HepG2 (cell line): ENCODE results near the gene CCDC33. TPM values are rescaled to one million over a fixed set of nuclear protein-coding genes. Genes with fewer than 3 reads are reported as not detected.

Experiments
- ATAC-seq: fragments of 200-7000 bp; cut with Tn5 transposase; 3 replicates; pipeline ENCODE4 v1.9.1; 2020; ENCODE audit warnings: mild to moderate bottlenecking, moderate library complexity
- BruUV-seq: library from RNA; stranded (reverse); fragments of 400-500 nt; replicated peaks from 2 replicates; lab custom pipeline; 2021; lab: Mats Ljungman, UMichigan
- CTCF ChIA-PET: fragments of 300-600 bp; formaldehyde crosslinking; extraction: SDS; loops from one replicate; lab custom pipeline; 2021; ENCODE audit warnings: low total read pairs, inconsistent platforms, low intra/inter-chr PET ratio; lab: Yijun Ruan, JAX
- POLR2A ChIA-PET: fragments of 350-600 bp; sonication (Branson Sonifier 250); formaldehyde crosslinking; loops from one replicate; lab custom pipeline; 2020; ENCODE audit warnings: antibody characterized with exemption, inconsistent platforms; lab: Yijun Ruan, JAX
- DNase-seq: peaks from one replicate; pipeline ENCODE4 v3.0.0-alpha.2; 2015; ENCODE audit warnings: low spot score
- FAIRE-seq: peaks from 3 replicates; lab custom pipeline; 2011; peaks lifted over from hg19 to GRCh38; lab: Jason Lieb, UNC
- H2AFZ ChIP-seq: one replicate; pipeline ENCODE4 v1.6.1; 2011; ENCODE audit warnings: low read length, inconsistent platforms
- H3K27ac ChIP-seq: fragments of 300-600 bp; 3 replicates; pipeline ENCODE4 v1.8.0; 2011; ENCODE audit warnings: mixed run types, mild to moderate bottlenecking, mixed read lengths, low read length, inconsistent platforms; ENCODE audit not compliant: insufficient read depth; ENCODE audit errors: extremely low read length
- H3K27me3 ChIP-seq, 2 experiments: fragments of 200-600 bp in 1 of 2; 2 replicates in 1 of 2; 3 replicates in 1 of 2; pipeline versions ENCODE4 v1.6.0 to v1.8.0; 2011; ENCODE audit warnings: low read length in 2 of 2, mild to moderate bottlenecking in 2 of 2, moderate library complexity in 2 of 2, inconsistent platforms in 1 of 2; ENCODE audit not compliant: insufficient read depth in 2 of 2, control insufficient read depth in 1 of 2
- H3K36me3 ChIP-seq, 2 experiments: fragments of 200-600 bp in 1 of 2; replicated peaks in 1 of 2; 2 replicates in 1 of 2; 3 replicates in 1 of 2; pipeline versions ENCODE4 v1.5.1 to v1.8.0; 2011; ENCODE audit warnings: low read length in 2 of 2, inconsistent platforms in 1 of 2; ENCODE audit not compliant: insufficient read depth in 2 of 2, control insufficient read depth in 1 of 2
- H3K4me1 ChIP-seq: 2 replicates; pipeline ENCODE4 v1.5.1; 2012; ENCODE audit warnings: low read length, inconsistent platforms; ENCODE audit not compliant: insufficient read depth
- H3K4me2 ChIP-seq: 2 replicates; pipeline ENCODE4 v1.6.0; 2011; ENCODE audit warnings: low read depth, low read length, inconsistent platforms
- H3K4me3 ChIP-seq, 3 experiments: fragments of 200-600 bp in 1 of 3; sonication (generic), shearing (Covaris generic) in 1 of 3; replicated peaks in 1 of 3; 2 replicates each; pipeline ENCODE4 v1.5.1; 2011 to 2016; ENCODE audit warnings: low read length in 3 of 3, inconsistent platforms in 2 of 3, low read depth in 2 of 3, mild to moderate bottlenecking in 2 of 3, control low read depth in 1 of 3, mixed read lengths in 1 of 3; ENCODE audit not compliant: insufficient read depth in 1 of 3
- H3K79me2 ChIP-seq: one replicate; pipeline ENCODE4 v1.6.1; 2011; ENCODE audit warnings: low read length, inconsistent platforms; ENCODE audit not compliant: insufficient read depth
- H3K9ac ChIP-seq: 2 replicates; pipeline ENCODE4 v1.6.0; 2011; ENCODE audit warnings: mild to moderate bottlenecking, low read depth, low read length, inconsistent platforms; ENCODE audit not compliant: insufficient read depth
- H3K9me3 ChIP-seq: 2 replicates; pipeline ENCODE4 v1.5.1; 2012; ENCODE audit warnings: mild to moderate bottlenecking, low read length
- H4K20me1 ChIP-seq: 2 replicates; pipeline ENCODE4 v1.6.0; 2011; ENCODE audit warnings: inconsistent platforms, mild to moderate bottlenecking, low read length, moderate library complexity; ENCODE audit not compliant: insufficient read depth
- AKNA ChIP-seq: sonication (generic); formaldehyde crosslinking; IDR thresholded peaks from 2 replicates; pipeline ENCODE4 v1.4.0; 2020; ENCODE audit warnings: missing genetic modification reagents, borderline replicate concordance
- FOSL2 ChIP-seq: sonication (generic); formaldehyde crosslinking; IDR thresholded peaks from 2 replicates; pipeline ENCODE4 v1.4.0; 2020; ENCODE audit warnings: missing genetic modification reagents
- GRHL1 ChIP-seq: sonication (generic); formaldehyde crosslinking; conservative IDR thresholded peaks from 2 replicates; pipeline ENCODE4 v1.8.0; 2022; ENCODE audit warnings: missing genetic modification reagents
- SIX4 ChIP-seq: sonication (generic); formaldehyde crosslinking; IDR thresholded peaks from 2 replicates; pipeline ENCODE4 v1.4.0; 2020; ENCODE audit warnings: missing genetic modification reagents
- ZNF576 ChIP-seq: sonication (generic); formaldehyde crosslinking; IDR thresholded peaks from 2 replicates; pipeline ENCODE4 v1.4.0; 2020; ENCODE audit warnings: mild to moderate bottlenecking, missing genetic modification reagents
- ZNF788 ChIP-seq: sonication (generic); formaldehyde crosslinking; IDR thresholded peaks from 2 replicates; pipeline ENCODE4 v1.5.0; 2020; ENCODE audit warnings: mild to moderate bottlenecking, missing genetic modification reagents, borderline replicate concordance
- ZSCAN5A ChIP-seq: sonication (generic); formaldehyde crosslinking; IDR thresholded peaks from 2 replicates; pipeline ENCODE4 v1.8.0; 2022; ENCODE audit warnings: mild to moderate bottlenecking, missing genetic modification reagents, borderline replicate concordance
- WGBS: methylation state at CpG from one replicate; pipeline ENCODE4 v1.1.6; 2017; ENCODE audit warnings: low lambda C conversion rate; 5-methylcytosine and 5-hydroxymethylcytosine counted together
- in situ Hi-C: cut with HindIII; loops from 2 replicates; pipeline ENCODE4 v1.10.0; 2017; ENCODE audit warnings: low pct_unique_long_range_greater_than_20kb; ENCODE audit not compliant: extremely low pct_ligation_motif_present
- intact Hi-C: fragments of 100-400 bp; cut with micrococcal nuclease; formaldehyde crosslinking; loops from one replicate; pipeline ENCODE4 v1.10.0; 2022; ENCODE audit not compliant: unreplicated experiment
- polyA plus RNA-seq, 8 experiments: library from polyadenylated mRNA; depleted of rRNA in 3 of 8; stranded (reverse) in 7 of 8; unstranded in 1 of 8; fragments of >200 nt; fragmentation: Illumina TruSeq in 4 of 8; extraction: Trizol in 4 of 8; gene quantifications; 2 replicates each; pipeline versions ENCODE4 v1.2.1 to v1.2.3, GENCODE V29; 2011 to 2016; ENCODE audit warnings: low read depth in 4 of 8, missing spikeins in 1 of 8, mixed read lengths in 1 of 8; ENCODE audit not compliant: insufficient read depth in 1 of 8
- total RNA-seq, 5 experiments: library from RNA; depleted of rRNA; stranded (reverse); fragments of >200 nt; fragmentation: Illumina TruSeq; extraction: Trizol; gene quantifications; 2 replicates each; pipeline ENCODE4 v1.2.3, GENCODE V29; 2016; ENCODE audit warnings: low read depth in 1 of 5

CCDC33 gene
- total and polyA plus RNA-seq, 2 of the 13 experiments (the other 11 are each of a cell fraction or from before 2014, with no cell fraction given), result 0.30 TPM; not detected in 1

GRCh38 chr15:74196175-74196574 lies 40.0 kb upstream of the CCDC33 start:
- ChIA-PET CTCF (no interaction called here), POLR2A (no interaction called here)
- Histone ChIP-seq H3K4me1 (0 out of 2 replicates have a peak, but pooled peaks cover 8% of the 10 kb centered on the region), H3K27ac (no peak overlapping the region), H3K4me2 (no peak overlapping the region), H2AFZ (no peak overlapping the region), H3K27me3 (no peaks in the 10 kb centered on the region; a peak in 1 of 5 replicates), H3K9me3 (no peaks in the 10 kb centered on the region), H3K36me3 (no peaks in the 10 kb centered on the region), H3K4me3 (no peak overlapping the region), H4K20me1 (no peaks in the 10 kb centered on the region), H3K9ac (no peak overlapping the region), H3K79me2 (no peaks in the 10 kb centered on the region)
- in situ Hi-C loops (no loop called here), intact Hi-C loops (no loop called here)
- WGBS, result 0% methylated on average over 2 of the region's 7 CpGs
- no TSS peak for BruUV-seq
- ATAC-seq, result no peak
- TF ChIP-seq AKNA (CRISPR knock-in tag) (no peak), SIX4 (CRISPR knock-in tag) (no peak), FOSL2 (CRISPR knock-in tag) (no peak), ZSCAN5A (CRISPR knock-in tag) (no peak), ZNF576 (CRISPR knock-in tag) (no peak), ZNF788 (CRISPR knock-in tag) (no peak), GRHL1 (CRISPR knock-in tag) (no peak)
- no peak for FAIRE-seq
- peak; percentile 43 for DNase-seq
